GM21737 (cell line): ENCODE data around the gene DGCR2.
"Not testable (repeated sequence)": the region's sequence is repeated elsewhere in the genome, so short reads cannot be mapped to it uniquely, and the experiment has no call there.

ENCODE experiments used
- ATAC-seq: cut with Tn5 transposase; IDR thresholded peaks from one replicate; pipeline ENCODE4 v1.9.1; 2021; ENCODE audit warnings: mild to moderate bottlenecking, moderate library complexity; ENCODE audit not compliant: unreplicated experiment

Gene DGCR2

DNA sequence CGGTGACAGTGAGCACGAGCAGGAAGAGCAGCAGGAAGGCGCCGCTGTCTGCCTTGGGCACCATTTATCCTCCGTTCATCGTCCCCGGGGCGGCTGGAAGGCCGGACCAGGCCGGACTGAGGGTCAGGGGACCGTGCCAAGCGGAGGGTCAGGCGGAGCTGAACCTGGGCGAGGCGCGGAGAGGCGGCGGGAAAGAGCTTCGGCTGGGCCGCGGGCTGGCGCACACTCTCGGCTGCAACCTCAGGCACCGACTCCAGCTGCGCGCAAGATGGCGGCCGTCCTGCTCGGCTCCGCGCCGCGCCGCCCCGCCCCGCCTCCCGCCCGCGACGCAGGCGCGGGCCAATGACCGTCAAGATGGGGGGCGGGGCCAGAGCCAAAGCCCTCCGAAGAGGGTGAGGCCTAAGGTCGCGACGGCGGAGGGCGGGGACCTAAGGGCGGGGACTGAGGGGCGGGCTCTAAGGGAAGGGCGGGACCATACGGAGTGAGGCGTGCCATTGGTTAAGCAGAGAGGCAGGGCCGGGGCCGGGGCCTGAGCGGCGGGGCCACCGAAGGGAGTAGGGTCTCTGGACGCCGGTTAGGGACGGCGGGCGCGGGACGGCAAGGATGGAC is at the start of gene DGCR2:
TSS of gene DGCR2 (minus strand) at position 270 of the 609 bp plus-strand sequence. CDS start at position 64, 206 bp downstream.
- peak; percentile 76 for ATAC-seq

GRCh38 chr22:19169947-19170318 is 47.7 kb upstream of the DGCR2 start:
- no peak for ATAC-seq

DNA sequence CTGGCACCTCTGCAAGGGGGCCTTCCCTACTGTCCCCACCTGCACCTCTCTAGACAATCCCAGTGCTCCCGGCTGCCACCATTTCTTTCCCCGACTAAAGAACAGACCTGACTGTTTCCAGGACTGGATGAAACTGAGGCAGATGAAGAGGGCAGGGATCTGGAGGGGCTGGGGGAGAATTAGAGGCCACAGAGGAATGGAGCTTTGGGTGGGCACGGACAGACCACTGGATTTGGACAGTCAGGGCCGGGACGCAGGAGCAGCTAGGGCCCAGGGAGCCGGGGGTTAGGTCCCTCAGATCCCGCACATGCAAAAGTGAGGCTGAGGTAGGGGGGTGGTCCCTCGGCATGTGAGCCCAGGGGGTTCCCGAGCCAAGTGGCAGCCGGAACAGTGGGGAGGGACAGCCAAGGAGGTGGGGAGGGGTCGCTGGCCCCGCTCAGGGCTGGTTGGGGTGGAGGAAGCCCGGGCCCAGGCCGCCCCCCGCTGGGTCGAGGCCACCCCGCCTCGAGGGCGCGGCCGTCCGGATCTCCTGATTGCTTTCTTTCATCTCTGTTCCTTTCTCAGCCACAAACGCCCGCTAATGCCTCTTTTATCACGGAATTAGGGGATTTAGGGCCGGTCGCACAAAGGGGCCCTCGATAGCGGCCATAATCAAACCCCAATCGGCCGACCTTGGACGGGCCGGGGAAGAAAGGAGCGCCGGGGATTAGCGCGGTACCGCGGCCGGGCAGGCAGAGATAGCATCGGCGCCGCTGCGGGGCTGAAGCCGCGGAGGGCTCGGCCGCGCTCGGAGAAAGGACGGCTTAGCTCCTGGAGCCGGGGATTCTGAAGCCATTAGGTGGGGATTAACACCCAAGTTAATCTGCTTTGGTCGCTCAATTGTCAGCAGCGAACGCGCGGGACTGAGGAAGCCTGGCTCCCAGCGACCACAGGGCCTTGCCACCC is 47.1 kb upstream of the DGCR2 start:
- ATAC-seq: no peak

DNA sequence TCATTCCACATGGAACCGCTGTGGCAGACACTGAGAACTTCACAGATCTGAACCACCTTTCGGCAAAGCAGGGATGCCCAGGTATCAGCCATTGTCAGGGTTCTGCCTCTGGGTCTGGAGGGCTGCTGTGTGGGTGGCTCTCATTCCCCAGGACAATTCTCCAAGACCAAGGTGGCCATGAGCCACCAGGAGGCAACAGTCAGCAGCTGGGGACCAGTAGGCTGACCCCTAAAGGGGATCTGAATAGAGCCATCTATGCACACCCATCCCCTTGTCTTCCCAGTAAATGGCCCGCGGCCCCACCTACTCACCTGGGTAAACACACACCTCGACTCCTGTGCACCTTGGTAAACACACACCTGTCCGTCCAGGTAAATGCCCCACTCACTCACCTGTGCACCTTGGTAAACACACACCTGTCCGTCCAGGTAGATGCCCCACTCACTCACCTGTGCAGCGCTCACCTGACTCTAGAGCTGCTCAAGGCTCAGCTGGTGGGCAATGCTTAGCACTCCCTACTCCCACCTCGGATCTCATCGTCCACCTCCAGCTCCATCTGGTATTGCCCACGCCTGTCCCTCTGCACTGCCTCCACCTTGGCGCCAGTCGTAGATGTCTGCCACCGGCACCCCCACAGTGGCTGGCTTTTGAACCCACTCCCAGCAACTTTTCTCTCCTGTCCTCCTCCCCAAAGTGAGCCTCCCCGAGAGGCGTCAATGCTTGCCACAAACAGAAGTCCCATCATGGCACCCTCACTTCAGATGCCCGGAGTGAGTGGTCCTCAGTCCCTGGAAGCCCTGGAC is 46.1 kb upstream of the DGCR2 start:
- no peak for ATAC-seq

- no peak for ATAC-seq
Measured at GRCh38 chr22:19167106-19167869, 45.1 kb upstream of the DGCR2 start.

- ATAC-seq: no peak
Measured at GRCh38 chr22:19166421-19166820, 44.2 kb upstream of the DGCR2 start.

- ATAC-seq: no peak
Measured at GRCh38 chr22:19164425-19164824, 42.2 kb upstream of the DGCR2 start.

DNA sequence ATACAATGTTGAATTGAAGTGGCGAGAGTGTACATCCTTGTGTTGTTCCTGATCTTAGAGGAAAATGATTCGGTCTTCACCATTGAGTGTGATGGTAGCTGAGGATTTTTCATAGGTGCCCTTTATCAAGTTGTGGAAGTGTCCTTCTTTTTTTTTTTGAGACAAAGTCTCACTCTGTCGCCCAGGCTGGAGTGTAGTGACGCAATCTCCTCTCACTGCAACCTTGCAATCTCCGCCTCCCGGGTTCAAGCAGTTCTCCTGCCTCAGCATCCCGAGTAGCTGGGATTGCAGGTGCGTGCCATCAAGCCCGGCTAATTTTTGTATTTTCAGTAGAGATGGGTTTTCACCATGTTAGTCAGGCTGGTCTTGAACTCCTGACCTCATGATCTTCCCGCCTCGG is 36.4 kb upstream of the DGCR2 start:
- ATAC-seq: not testable (repeated sequence)

GRCh38 chr22:19156109-19156508 is 33.9 kb upstream of the DGCR2 start:
- not testable (repeated sequence) for ATAC-seq

GRCh38 chr22:19152942-19153883 is 31.0 kb upstream of the DGCR2 start:
- no peak for ATAC-seq

- ATAC-seq: no peak
Measured at GRCh38 chr22:19151329-19152191, 29.3 kb upstream of the DGCR2 start.

DNA sequence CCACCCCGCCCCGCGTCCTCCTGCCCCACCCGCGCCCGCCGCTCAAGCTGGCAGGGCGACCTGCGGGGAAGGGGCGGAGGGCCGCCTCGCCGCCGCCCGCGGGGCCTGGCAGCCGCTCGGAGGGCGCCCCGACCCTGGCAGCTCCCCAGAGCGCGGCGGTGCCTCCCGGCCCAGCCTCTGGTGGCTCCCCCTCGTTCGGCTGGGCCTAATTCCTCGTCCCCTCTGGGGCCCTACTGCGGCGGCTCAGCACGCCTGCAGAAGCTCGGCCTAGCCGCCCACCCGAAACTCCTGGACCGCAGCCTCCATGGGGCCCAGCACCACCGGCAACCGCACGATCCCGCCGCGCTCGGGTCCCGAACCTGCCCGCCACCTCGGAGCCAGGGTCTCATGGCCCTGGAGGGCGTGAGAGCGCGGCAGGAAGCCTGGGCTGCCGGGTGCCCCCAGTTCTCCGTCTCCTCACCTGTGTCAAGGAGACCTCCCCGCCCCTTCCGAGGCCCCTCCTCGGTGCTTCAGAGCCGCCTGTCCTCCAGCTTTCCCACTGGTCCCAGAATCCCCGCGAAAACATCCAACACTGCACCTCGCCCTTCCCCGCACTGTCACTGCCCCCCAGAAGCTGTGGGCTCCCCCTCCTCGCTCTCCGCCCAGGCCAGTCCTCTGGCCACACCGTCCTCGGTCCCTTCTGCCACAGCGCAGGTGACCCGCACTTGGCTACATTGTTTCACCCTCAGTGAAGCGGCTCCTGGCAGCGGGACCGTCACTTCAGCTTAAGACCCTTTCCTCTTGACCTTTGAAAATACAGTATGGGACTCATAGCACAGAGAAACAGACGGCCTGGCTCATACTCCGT is 28.5 kb upstream of the DGCR2 start:
- ATAC-seq: no peak

DNA sequence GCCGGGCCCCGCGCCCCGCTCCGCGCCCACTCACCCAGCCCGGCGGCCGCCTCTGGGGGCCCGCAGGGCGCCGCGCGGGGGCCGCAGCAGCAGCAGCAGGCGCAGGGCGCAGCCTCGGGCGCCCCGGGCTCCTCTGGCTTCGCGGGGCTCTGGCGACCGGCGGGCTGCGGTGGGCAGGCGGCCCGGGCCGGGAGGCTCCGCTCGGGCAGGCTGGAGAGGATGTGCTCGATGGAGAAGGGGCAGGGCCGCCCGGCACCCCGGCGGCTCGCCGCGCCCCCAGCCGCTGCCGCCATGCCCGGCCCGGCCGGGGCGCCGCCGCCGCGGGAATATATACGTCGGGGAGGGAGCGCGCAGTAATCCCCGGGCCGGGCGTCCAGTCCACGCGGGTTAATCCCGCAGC is 27.8 kb upstream of the DGCR2 start, which contains the start of gene GSC2:
TSS of gene GSC2 (minus strand) at position 302 of the 400 bp plus-strand sequence. CDS start at position 293, 9 bp downstream.
- ATAC-seq: no peak

DNA sequence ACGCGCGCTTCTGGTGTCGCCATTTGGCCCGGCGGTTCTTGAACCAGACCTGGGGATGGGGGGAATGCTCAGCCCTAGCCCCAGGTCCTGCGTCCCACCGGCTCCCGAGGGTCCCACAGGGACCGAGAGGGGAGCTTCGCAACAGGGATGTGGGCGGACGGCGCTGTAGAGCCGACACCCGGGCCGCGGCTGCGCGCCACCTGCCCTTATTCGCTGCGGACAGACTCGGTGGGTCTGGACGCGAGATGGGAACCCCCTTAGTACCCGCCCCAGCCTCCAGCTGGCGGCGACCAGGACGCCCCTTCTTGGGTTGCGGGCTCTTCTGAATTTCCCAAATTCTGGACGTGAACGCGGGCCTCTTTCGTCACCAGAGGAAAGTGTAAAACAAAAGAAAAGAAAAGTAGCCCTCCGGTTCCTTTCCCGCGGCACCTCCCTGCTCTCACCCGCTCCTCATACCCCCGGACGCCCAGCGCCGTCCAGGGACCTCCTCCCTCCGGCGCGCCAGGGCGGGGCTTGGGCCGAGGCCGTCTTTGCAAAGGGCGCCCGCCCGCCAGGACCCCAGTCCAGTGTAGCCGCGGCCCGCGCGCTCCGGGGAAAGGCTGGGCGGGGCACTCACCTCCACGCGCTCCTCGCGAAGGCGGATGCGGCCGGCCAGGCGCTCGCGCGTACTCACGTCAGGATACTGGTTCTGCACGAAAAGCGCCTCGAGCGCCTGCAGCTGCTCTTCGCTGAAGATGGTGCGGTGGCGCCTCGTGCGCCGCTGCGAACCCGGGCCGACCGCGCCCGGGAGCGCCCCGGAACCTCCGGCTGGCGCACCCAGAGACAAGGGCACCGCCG is 27.1 kb upstream of the DGCR2 start:
- ATAC-seq: no peak

- no peak for ATAC-seq
Measured at GRCh38 chr22:19148417-19149046, 26.3 kb upstream of the DGCR2 start.

- no peak for ATAC-seq
Measured at GRCh38 chr22:19147195-19147780, 25.1 kb upstream of the DGCR2 start.
